Stimulated activated CD8-positive, alpha-beta memory T cell treated with anti-CD3 and anti-CD28 coated beads, Interleukin-7, amount 100 ng/mL, for 1 hour (primary cell): ENCODE measurements around the gene MAFG.

Experiments
- DNase-seq, 2 donors: peaks; one replicate each; pipeline ENCODE4 v3.0.0-alpha.2; 2020; ENCODE audit warnings: low read depth in 2 of 2

The MAFG gene

DNA sequence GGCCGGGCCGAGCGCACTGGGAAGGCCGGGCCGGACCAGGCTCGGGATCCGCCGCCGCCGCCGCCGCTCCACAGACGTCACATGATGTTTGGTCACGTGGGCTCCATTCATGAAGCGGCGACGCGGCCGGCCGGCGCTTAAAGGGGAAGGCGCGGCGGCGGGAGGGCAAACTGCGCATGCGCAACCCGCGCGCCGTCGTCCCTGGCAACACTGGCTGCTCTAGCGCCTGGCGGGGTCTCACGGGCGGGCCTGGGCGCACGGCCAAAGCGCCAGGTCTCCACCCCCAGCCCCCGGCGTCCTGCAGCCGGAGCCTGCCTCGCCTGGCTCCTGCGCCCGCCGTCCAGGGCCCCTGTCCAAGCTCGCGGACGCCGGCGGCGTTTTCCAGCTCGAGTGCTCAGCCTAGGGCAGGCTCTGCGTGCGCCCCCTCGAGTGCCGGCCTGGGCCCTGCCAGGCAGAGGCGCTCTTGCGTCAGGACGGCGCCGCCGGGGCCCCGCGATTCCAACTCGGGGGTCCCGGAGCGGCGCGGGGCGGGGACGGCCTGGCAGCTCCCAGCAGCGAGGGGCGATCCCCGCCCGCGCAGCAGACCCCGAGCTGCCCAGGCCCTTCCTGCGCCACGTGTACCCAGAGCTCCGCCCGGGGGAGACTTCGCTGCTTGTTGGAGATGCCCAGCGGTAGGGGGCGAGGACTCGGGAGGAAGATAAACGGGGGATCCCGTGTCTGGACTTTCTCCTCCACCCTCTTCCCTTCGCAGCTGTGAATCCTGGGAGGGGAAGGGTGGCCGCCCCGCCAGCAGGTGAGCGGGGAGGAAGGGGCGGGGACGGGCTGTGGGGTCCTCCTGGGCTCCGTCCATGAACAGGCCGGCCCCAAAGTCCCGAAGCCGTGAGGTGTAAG is at the start of gene MAFG:
Gene MAFG, minus strand, starts transcription at position 83 of the 891 bp plus-strand sequence. CDS start 4,550 bp downstream, outside the sequence.
- DNase-seq, result peak; percentile 73 to 75

DNA sequence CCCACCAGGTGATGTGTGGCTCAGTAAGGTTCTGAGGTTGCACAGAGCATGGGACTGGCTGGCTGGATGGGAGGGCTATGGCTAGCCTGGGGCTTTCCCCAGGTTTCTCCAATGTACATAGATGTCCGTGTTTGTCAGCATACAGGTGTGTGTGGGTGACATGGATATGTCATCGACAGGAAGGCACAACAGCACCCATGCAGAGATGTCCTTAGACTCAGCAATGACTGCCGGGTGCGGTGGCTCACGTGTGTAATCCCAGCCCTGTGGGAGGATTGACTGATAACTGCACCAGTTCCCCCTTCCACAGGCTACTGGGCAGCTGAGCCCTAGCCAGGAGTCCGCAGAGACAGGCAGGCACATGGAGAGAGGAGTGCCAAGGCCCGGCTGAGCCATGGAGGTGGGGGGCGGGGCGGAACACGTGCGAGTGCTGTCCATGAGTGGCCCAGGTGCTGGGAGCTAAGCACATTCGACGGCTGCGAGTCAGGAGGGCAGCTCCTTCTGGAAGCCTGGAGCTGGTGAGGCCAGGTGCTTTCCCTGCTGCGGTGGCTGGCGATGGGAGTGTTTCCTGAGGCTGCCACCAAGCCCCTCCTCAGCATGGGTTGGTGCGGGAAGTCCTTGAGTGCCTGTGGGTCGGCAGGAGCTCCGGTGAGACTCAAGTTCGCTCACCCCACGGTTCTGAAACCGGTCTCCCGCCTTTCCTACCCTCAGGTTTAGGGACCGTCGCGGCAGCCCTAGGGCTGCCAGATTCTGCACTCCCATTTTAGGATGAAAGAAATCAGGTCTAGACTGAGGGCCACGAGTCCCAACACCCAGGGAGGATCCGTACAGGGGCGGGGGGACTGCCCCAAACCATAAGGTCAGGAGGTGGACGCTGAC is 49.0 kb upstream of the MAFG start:
- no peak for DNase-seq

GRCh38 chr17:81973432-81973831 is 45.9 kb upstream of the MAFG start:
- no peak for DNase-seq

GRCh38 chr17:81968850-81969812 is 41.6 kb upstream of the MAFG start:
- DNase-seq, result no peak

- DNase-seq, result no peak
Observed at GRCh38 chr17:81968396-81968745, 40.8 kb upstream of the MAFG start.

DNA sequence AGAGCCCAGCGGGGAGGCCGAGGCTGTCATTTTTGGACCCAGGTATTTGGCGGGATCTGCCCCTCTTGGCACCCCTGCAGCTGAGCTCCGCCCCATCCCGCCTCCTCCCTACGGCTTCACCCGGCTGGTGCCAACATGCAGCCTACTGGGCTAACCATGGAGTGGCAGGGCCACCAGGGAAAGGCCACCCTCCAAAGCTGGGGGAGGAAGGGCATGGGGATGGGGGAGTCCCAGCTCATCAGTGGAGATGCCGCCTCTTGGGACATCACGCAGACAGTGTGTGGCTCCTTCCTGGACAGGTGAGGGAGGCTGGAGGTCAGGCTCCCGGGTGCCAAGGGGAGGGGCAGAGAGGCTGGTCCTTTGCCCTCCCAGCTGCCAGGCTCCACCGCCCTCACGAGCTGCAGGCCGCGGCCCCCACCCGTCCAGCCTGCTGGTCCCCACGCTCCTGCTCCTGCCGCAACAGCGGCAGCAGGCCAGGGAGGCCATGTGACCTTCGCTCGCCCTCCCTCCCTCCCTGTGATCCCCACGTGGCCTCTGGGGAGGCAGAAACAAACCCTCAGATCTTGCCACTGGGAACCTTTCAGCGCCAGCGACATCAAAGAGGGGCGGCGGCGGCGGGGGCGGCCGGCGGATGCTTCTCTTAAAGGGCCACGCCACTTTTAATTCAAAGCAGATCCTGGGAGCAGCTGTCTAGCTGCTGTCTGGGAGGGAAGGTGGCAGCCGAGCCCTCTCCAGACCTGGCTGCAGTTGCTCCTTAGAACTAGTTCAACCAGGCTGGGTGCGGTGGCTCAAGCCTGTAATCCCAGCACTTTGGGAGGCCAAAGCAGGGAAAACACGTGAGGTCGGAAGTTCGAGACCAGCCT is 40.2 kb upstream of the MAFG start:
- DNase-seq, result peak; percentile 60 to 72

- DNase-seq, result no peak
Observed at GRCh38 chr17:81967244-81967532, 39.7 kb upstream of the MAFG start.

DNA sequence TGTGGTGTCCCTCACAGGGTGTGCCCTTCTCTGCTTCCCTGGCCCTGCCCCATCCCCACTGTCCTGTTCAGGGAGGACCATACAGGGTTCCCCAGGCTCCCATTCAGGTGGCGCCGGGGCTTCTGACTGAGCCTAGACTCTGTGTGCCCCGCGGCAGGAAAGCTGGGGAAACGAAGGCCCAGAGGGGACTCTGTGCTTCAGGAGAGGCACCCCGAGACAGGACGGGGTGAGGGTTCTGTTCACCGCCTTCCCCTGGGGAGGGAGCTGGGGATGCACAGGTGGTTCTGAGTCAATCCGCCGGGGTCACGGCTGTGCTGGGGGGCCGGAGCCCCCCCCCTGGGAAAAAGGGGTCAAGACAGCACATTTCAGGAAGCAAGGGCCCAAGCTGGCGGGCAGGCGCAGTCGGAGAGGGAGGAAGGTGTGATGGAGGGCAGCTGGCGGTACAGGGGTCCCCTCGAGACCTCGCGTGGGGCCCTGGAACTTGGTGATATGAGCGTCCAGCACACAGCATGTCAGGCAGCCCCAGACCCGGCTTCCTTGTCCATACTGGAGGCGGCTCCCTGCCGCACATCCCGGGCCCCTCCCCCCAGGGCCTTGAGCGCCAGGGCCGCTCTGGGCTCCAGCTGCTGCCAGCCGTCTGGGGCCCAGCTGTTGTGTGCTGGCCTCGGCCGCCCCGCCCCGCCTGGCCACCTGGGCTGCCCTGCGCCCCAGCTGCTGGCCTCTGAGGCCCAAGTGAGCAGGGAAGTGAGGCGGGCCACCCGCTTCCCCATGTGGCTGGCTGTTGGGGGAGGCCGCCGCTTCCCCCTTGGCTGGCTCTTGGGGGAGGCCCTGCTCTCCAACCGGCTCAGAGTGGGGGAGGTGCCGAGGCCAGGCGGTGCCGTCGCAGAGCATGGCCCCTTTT is 39.1 kb upstream of the MAFG start:
- DNase-seq, result no peak

- DNase-seq, result no peak
Observed at GRCh38 chr17:81964081-81964849, 36.7 kb upstream of the MAFG start.

- no peak for DNase-seq
Observed at GRCh38 chr17:81962499-81963441, 35.2 kb upstream of the MAFG start.

GRCh38 chr17:81961521-81962498 is 34.3 kb upstream of the MAFG start:
- DNase-seq, result no peak

DNA sequence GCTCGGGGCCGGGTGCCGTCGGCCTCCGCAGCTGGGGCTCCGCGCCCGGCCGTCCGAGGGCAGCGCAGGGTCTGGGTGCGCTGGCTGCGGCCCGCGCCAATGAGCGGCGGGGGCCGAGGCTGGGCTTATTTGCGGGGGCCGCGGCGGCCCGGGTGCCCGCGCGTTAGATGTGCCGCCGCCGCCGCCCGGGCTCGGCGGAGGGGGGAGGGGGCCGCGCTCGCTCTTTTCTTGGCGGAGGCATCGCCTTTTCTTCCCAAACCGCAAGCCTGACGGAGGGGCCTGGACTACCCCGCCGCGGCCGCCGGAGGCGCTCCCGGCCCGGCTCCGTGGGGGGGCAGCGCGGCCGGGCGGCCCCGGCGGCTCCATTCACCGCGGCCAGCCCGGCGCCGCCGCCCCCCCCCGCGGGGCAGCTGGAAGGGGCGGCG is 33.6 kb upstream of the MAFG start, which contains the start of gene NOTUM:
Gene NOTUM, minus strand, starts transcription at position 101 of the 425 bp plus-strand sequence. CDS start 278 bp downstream, outside the sequence.
- no peak for DNase-seq

GRCh38 chr17:81960130-81960958 is 32.8 kb upstream of the MAFG start:
- DNase-seq, result no peak

- DNase-seq, result peak; percentile 67 to 70
Observed at GRCh38 chr17:81959362-81960129, 32.0 kb upstream of the MAFG start.
